HG03066 (cell line): ENCODE data around the gene ESPNL.

Experiments
- ATAC-seq: cut with Tn5 transposase; IDR thresholded peaks from one replicate; pipeline ENCODE4 v1.9.1; 2021; ENCODE audit warnings: low read depth; ENCODE audit not compliant: unreplicated experiment

Gene ESPNL

GRCh38 chr2:238138331-238139195 lies 38.4 kb downstream of the ESPNL start, which contains the start of gene KLHL30:
Gene KLHL30 (plus strand): TSS chr2:238138668. CDS start chr2:238140755, 2,087 bp downstream.
- ATAC-seq, result no peak

GRCh38 chr2:238139196-238140039 lies 39.3 kb downstream of the ESPNL start:
- ATAC-seq, result no peak

GRCh38 chr2:238140040-238140439 lies 39.9 kb downstream of the ESPNL start:
- ATAC-seq, result no peak

- no peak for ATAC-seq
Observed at GRCh38 chr2:238140721-238141540, 40.8 kb downstream of the ESPNL start.

- ATAC-seq, result no peak
Observed at GRCh38 chr2:238141541-238142318, 41.6 kb downstream of the ESPNL start.

- no peak for ATAC-seq
Observed at GRCh38 chr2:238142382-238143205, 42.5 kb downstream of the ESPNL start.

- ATAC-seq, result no peak
Observed at GRCh38 chr2:238143239-238143951, 43.3 kb downstream of the ESPNL start.

GRCh38 chr2:238144262-238144661 lies 44.1 kb downstream of the ESPNL start:
- no peak for ATAC-seq

- ATAC-seq, result no peak
Observed at GRCh38 chr2:238145046-238145445, 44.9 kb downstream of the ESPNL start.

- no peak for ATAC-seq
Observed at GRCh38 chr2:238145851-238146250, 45.7 kb downstream of the ESPNL start.

GRCh38 chr2:238146884-238147544 lies 46.9 kb downstream of the ESPNL start:
- no peak for ATAC-seq

GRCh38 chr2:238148981-238149380 lies 48.8 kb downstream of the ESPNL start:
- ATAC-seq, result no peak

- ATAC-seq, result no peak
Observed at GRCh38 chr2:238149841-238150572, 49.9 kb downstream of the ESPNL start.

- ATAC-seq, result no peak
Observed at GRCh38 chr2:238150686-238151085, 50.5 kb downstream of the ESPNL start.

- no peak for ATAC-seq
Observed at GRCh38 chr2:238151205-238151604, 51.1 kb downstream of the ESPNL start.

GRCh38 chr2:238151628-238152235 lies 51.6 kb downstream of the ESPNL start:
- ATAC-seq, result no peak
